ENCODE results near the gene PTPRD. TPM values are rescaled to one million over a fixed set of nuclear protein-coding genes. Genes with fewer than 3 reads are reported as not detected.

PTPRD gene
- total and polyA plus RNA-seq, 2 donors (not counting 1 experiment from before 2014, with no cell fraction given), result 0.35 to 4.8 TPM

DNA sequence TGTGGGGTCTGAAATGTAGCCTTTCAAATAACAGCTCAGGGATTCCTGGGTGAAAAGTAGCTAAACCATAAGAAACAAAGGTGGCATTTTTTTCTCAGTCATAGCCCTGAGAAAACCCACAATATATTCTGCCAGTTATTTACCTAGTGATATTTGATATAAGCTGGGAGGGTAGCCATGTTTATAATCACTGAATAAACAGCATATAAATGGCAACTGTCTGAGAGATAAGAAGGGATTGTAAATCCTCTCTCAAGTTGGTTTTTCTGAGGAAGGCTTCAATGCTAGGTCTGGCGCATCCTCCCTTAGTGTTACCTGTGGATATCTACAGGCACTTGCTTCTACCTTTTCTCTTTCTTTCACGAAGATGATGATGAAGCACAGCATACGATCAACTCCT lies 1732.7 kb downstream of the PTPRD start:
- no peak for TF ChIP-seq EZH2 (IDR thresholded peaks at IDR 0.05; ENCODE audit: low read length, missing control alignments)
- TF ChIP-seq, protein P1, sequence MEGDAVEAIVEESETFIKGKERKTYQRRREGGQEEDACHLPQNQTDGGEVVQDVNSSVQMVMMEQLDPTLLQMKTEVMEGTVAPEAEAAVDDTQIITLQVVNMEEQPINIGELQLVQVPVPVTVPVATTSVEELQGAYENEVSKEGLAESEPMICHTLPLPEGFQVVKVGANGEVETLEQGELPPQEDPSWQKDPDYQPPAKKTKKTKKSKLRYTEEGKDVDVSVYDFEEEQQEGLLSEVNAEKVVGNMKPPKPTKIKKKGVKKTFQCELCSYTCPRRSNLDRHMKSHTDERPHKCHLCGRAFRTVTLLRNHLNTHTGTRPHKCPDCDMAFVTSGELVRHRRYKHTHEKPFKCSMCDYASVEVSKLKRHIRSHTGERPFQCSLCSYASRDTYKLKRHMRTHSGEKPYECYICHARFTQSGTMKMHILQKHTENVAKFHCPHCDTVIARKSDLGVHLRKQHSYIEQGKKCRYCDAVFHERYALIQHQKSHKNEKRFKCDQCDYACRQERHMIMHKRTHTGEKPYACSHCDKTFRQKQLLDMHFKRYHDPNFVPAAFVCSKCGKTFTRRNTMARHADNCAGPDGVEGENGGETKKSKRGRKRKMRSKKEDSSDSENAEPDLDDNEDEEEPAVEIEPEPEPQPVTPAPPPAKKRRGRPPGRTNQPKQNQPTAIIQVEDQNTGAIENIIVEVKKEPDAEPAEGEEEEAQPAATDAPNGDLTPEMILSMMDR (conservative IDR thresholded peaks at IDR 0.05 in 1 of 2, IDR thresholded peaks at IDR 0.05 in 1 of 2; ENCODE audit: low read depth in 1 of 2, low read length in 2 of 2), result no peak
- Histone ChIP-seq H3K79me2 (ENCODE audit: control insufficient read depth, insufficient read depth, low read length) (no peaks in the 10 kb centered on the region), H3K4me2 (ENCODE audit: extremely low read depth, insufficient read depth, low read length) (no peak overlapping the region), H3K27me3 (ENCODE audit: control insufficient read depth, insufficient read depth, low read length) (no peaks in the 10 kb centered on the region), H3K36me3 (ENCODE audit: control insufficient read depth, insufficient read depth, low read length) (no peaks in the 10 kb centered on the region), H3K4me3 (replicated peaks in 1 of 4; ENCODE audit: control extremely low read depth in 1 of 4, insufficient read depth in 1 of 4, low read depth in 3 of 4, low read length in 4 of 4) (no peak overlapping the region), H3K9me3 (ENCODE audit: control insufficient read depth, insufficient read depth, low read depth, low read length) (no peaks in the 10 kb centered on the region), H3K4me1 (ENCODE audit: control insufficient read depth, extremely low read depth, insufficient read depth, low read length) (no peaks in the 10 kb centered on the region), H2AFZ (ENCODE audit: low read length) (no peak overlapping the region), H3K9ac (ENCODE audit: insufficient read depth, low read length) (no peak overlapping the region), H4K20me1 (ENCODE audit: control insufficient read depth, extremely low read depth, insufficient read depth, low read length) (no peaks in the 10 kb centered on the region), H3K27ac (ENCODE audit: insufficient read depth, low read length) (no peak overlapping the region)
- DNase-seq (ENCODE audit: low read depth in 2 of 2), result no peak

DNA sequence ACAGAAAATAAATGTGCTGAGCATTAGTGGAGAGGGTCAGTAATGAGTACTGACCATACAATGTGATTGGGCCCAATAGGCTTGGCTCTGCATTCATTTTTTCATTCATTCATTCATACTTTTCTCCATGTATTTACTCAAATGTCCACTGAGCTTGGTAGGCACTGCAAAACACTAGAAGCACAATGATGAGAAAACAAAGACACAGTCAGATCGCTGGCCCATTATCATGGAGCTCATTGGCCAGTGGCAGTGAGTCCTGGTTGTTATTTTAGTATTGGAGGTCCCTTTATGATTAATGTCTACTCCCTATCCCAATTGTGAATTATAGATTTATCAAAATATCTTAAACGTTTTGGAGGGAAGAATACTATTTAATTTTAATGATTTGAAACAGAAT lies 1733.5 kb downstream of the PTPRD start:
- Histone ChIP-seq H3K79me2 (ENCODE audit: control insufficient read depth, insufficient read depth, low read length) (no peaks in the 10 kb centered on the region), H3K9ac (ENCODE audit: insufficient read depth, low read length) (no peak overlapping the region), H3K36me3 (ENCODE audit: control insufficient read depth, insufficient read depth, low read length) (no peaks in the 10 kb centered on the region), H3K27me3 (ENCODE audit: control insufficient read depth, insufficient read depth, low read length) (no peaks in the 10 kb centered on the region), H2AFZ (ENCODE audit: low read length) (no peak overlapping the region), H3K4me1 (ENCODE audit: control insufficient read depth, extremely low read depth, insufficient read depth, low read length) (no peaks in the 10 kb centered on the region), H3K9me3 (ENCODE audit: control insufficient read depth, insufficient read depth, low read depth, low read length) (no peaks in the 10 kb centered on the region), H4K20me1 (ENCODE audit: control insufficient read depth, extremely low read depth, insufficient read depth, low read length) (no peaks in the 10 kb centered on the region), H3K4me2 (ENCODE audit: extremely low read depth, insufficient read depth, low read length) (no peak overlapping the region), H3K27ac (ENCODE audit: insufficient read depth, low read length) (no peak overlapping the region), H3K4me3 (replicated peaks in 1 of 4; ENCODE audit: control extremely low read depth in 1 of 4, insufficient read depth in 1 of 4, low read depth in 3 of 4, low read length in 4 of 4) (no peak overlapping the region)
- TF ChIP-seq, protein P1 (conservative IDR thresholded peaks at IDR 0.05 in 1 of 2, IDR thresholded peaks at IDR 0.05 in 1 of 2; ENCODE audit: low read depth in 1 of 2, low read length in 2 of 2), result no peak
- no peak for TF ChIP-seq EZH2 (IDR thresholded peaks at IDR 0.05; ENCODE audit: low read length, missing control alignments)
- no peak for DNase-seq (ENCODE audit: low read depth in 2 of 2)

DNA sequence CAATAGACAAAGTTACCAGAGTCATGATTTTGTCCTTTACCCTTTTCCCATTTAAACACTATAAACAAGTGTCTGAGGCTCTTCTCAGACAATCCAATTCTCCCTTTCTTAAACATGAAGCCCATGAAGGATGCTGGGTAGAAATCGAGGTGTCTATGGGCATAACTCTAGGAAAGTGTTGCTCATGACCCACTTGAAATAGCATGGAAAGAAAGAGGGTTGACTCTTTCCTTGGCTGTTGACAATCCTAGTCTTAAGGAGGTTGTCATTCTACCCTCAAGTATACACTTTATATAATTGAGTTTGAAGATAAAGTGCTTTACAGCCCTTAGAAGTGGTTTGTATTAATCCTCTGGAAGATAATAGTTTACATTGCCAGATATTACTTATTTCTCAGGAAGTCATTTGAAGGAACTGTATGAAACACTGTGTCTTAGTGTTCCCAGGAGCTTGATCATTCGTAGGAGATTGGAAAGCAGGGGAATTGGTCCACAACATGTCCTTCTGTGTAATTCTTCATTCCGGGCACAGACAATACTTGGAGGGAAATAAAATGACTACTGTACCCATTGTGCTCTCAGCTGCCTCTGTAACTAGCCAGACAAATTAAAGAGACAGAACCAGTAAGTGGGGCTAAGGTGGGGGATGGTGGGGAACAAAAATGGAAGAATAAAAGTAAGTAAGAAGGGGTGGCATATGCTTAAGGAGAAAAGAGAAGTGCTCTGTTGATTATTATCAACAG lies 1734.9 kb downstream of the PTPRD start:
- H3K4me3 ChIP-seq (replicated peaks in 1 of 4; ENCODE audit: control extremely low read depth in 1 of 4, insufficient read depth in 1 of 4, low read depth in 3 of 4, low read length in 4 of 4), result no peak overlapping the region
- no peak overlapping the region for H2AFZ ChIP-seq (ENCODE audit: low read length)
- H3K4me2 ChIP-seq (ENCODE audit: extremely low read depth, insufficient read depth, low read length), result no peak overlapping the region
- H3K27me3 ChIP-seq (ENCODE audit: control insufficient read depth, insufficient read depth, low read length), result no peaks in the 10 kb centered on the region
- TF ChIP-seq EZH2 (IDR thresholded peaks at IDR 0.05; ENCODE audit: low read length, missing control alignments), result no peak
- TF ChIP-seq, protein P1 (conservative IDR thresholded peaks at IDR 0.05 in 1 of 2, IDR thresholded peaks at IDR 0.05 in 1 of 2; ENCODE audit: low read depth in 1 of 2, low read length in 2 of 2), result no peak
- no peak for DNase-seq (ENCODE audit: low read depth in 2 of 2)
- no peaks in the 10 kb centered on the region for H3K9me3 ChIP-seq (ENCODE audit: control insufficient read depth, insufficient read depth, low read depth, low read length)
- no peaks in the 10 kb centered on the region for H3K36me3 ChIP-seq (ENCODE audit: control insufficient read depth, insufficient read depth, low read length)
- no peaks in the 10 kb centered on the region for H4K20me1 ChIP-seq (ENCODE audit: control insufficient read depth, extremely low read depth, insufficient read depth, low read length)
- no peak overlapping the region for H3K27ac ChIP-seq (ENCODE audit: insufficient read depth, low read length)
- no peaks in the 10 kb centered on the region for H3K4me1 ChIP-seq (ENCODE audit: control insufficient read depth, extremely low read depth, insufficient read depth, low read length)
- no peaks in the 10 kb centered on the region for H3K79me2 ChIP-seq (ENCODE audit: control insufficient read depth, insufficient read depth, low read length)
- H3K9ac ChIP-seq (ENCODE audit: insufficient read depth, low read length), result no peak overlapping the region

Data from fibroblast of lung (primary cell).